Liver (tissue), 9 donors: ENCODE measurements around the gene AKNA. TPM values are rescaled to one million over a fixed set of nuclear protein-coding genes. Genes with fewer than 3 reads are reported as not detected.

ENCODE experiments used
- DNase-seq: peaks from one replicate; pipeline ENCODE4 v3.0.0-alpha.2; 2017; ENCODE audit warnings: low spot score
- H3K27ac ChIP-seq, 2 donors: one replicate each; pipeline ENCODE4 v1.7.0; 2013; ENCODE audit warnings: inconsistent platforms in 2 of 2, low read length in 2 of 2, control low read depth in 1 of 2, low read depth in 1 of 2, mild to moderate bottlenecking in 1 of 2
- H3K27me3 ChIP-seq, 4 donors: one replicate each; pipeline versions ENCODE4 v1.6.1 to v1.7.0; 2013; ENCODE audit warnings: low read length in 3 of 4, inconsistent platforms in 1 of 4, mild to moderate bottlenecking in 1 of 4, moderate library complexity in 1 of 4; ENCODE audit not compliant: control insufficient read depth in 4 of 4, insufficient read depth in 4 of 4
- H3K36me3 ChIP-seq, 4 donors: one replicate each; pipeline versions ENCODE4 v1.6.1 to v1.7.0; 2013; ENCODE audit warnings: low read length in 3 of 4, mild to moderate bottlenecking in 3 of 4, low read depth in 1 of 4, moderate library complexity in 1 of 4; ENCODE audit not compliant: control insufficient read depth in 4 of 4, insufficient read depth in 3 of 4
- H3K4me1 ChIP-seq, 4 donors: one replicate each; pipeline versions ENCODE4 v1.6.1 to v1.7.0; 2013; ENCODE audit warnings: low read length in 3 of 4, mild to moderate bottlenecking in 3 of 4, moderate library complexity in 1 of 4; ENCODE audit not compliant: control insufficient read depth in 4 of 4, insufficient read depth in 4 of 4
- H3K4me3 ChIP-seq, 3 donors: one replicate each; pipeline versions ENCODE4 v1.6.1 to v1.7.0; 2013; ENCODE audit warnings: low read length in 3 of 3, control low read depth in 1 of 3, low read depth in 1 of 3, mild to moderate bottlenecking in 1 of 3
- H3K9ac ChIP-seq, 2 donors: one replicate each; pipeline ENCODE4 v1.7.0; 2013; ENCODE audit warnings: low read length in 2 of 2, mild to moderate bottlenecking in 2 of 2, moderate library complexity in 2 of 2, control low read depth in 1 of 2, low read depth in 1 of 2
- H3K9me3 ChIP-seq, 4 donors: one replicate each; pipeline versions ENCODE4 v1.6.1 to v1.7.0; 2013; ENCODE audit warnings: low read length in 3 of 4; ENCODE audit not compliant: control insufficient read depth in 4 of 4
- ATF3 ChIP-seq: IDR thresholded peaks from 2 replicates; pipeline ENCODE4 v1.6.1; 2016; ENCODE audit warnings: antibody characterized with exemption
- CTCF ChIP-seq: fragments of 150-350 bp; IDR thresholded peaks from 2 replicates; pipeline ENCODE4 v1.5.1; 2017; ENCODE audit warnings: improper control_type of control experiment, low read depth, low read length; ENCODE audit not compliant: missing input control
- EGR1 ChIP-seq, 2 donors: IDR thresholded peaks; 2 replicates each; pipeline ENCODE4 v1.6.1; 2016 to 2018; ENCODE audit warnings: antibody characterized with exemption in 2 of 2, low read depth in 2 of 2
- FOXA1 ChIP-seq: IDR thresholded peaks from 2 replicates; pipeline ENCODE4 v1.6.1; 2016; ENCODE audit warnings: antibody characterized with exemption
- FOXA2 ChIP-seq: IDR thresholded peaks from 2 replicates; pipeline ENCODE4 v1.6.1; 2016; ENCODE audit warnings: antibody characterized with exemption
- GABPA ChIP-seq, 2 donors: IDR thresholded peaks in 1 of 2; conservative IDR thresholded peaks in 1 of 2; 2 replicates each; pipeline ENCODE4 v1.6.1; 2016; ENCODE audit warnings: antibody characterized with exemption in 2 of 2, mild to moderate bottlenecking in 1 of 2, moderate library complexity in 1 of 2
- HNF4A ChIP-seq, 2 donors: conservative IDR thresholded peaks; 2 replicates each; pipeline ENCODE4 v1.6.1; 2016; ENCODE audit warnings: antibody characterized with exemption in 2 of 2, mild to moderate bottlenecking in 2 of 2
- HNF4G ChIP-seq: IDR thresholded peaks from 2 replicates; pipeline ENCODE4 v1.6.1; 2016; ENCODE audit warnings: antibody characterized with exemption
- JUND ChIP-seq, 2 donors: IDR thresholded peaks; 2 replicates each; pipeline ENCODE4 v1.6.1; 2016; ENCODE audit warnings: antibody characterized with exemption in 2 of 2
- MAX ChIP-seq: IDR thresholded peaks from 2 replicates; pipeline ENCODE4 v1.6.1; 2016; ENCODE audit warnings: antibody characterized with exemption
- RAD21 ChIP-seq, 2 donors: IDR thresholded peaks; 2 replicates each; pipeline ENCODE4 v1.6.1; 2016; ENCODE audit warnings: antibody characterized with exemption in 2 of 2, mild to moderate bottlenecking in 2 of 2
- REST ChIP-seq: IDR thresholded peaks from 2 replicates; pipeline ENCODE4 v1.6.1; 2016; ENCODE audit warnings: antibody characterized with exemption, mild to moderate bottlenecking
- RXRA ChIP-seq, 2 donors: IDR thresholded peaks; 2 replicates each; pipeline ENCODE4 v1.6.1; 2017 to 2018; ENCODE audit warnings: antibody characterized with exemption in 2 of 2, mild to moderate bottlenecking in 1 of 2
- SP1 ChIP-seq: IDR thresholded peaks from 2 replicates; pipeline ENCODE4 v1.6.1; 2018; ENCODE audit warnings: antibody characterized with exemption, mild to moderate bottlenecking
- TAF1 ChIP-seq: conservative IDR thresholded peaks from 2 replicates; pipeline ENCODE4 v1.6.1; 2016; ENCODE audit warnings: antibody characterized with exemption, mild to moderate bottlenecking
- ZBTB33 ChIP-seq: IDR thresholded peaks from 2 replicates; pipeline ENCODE4 v1.6.1; 2016; ENCODE audit warnings: antibody characterized with exemption
- WGBS: extraction: QIAGEN DNeasy Blood & Tissue Kit; methylation state at CpG from one replicate; pipeline ENCODE4 v1.1.7; 2013; 5-methylcytosine and 5-hydroxymethylcytosine counted together
- polyA plus RNA-seq, 2 donors: library from polyadenylated mRNA; stranded (reverse) in 1 of 2; unstranded in 1 of 2; fragments of 200-250 nt in 1 of 2; fragments of >200 nt in 1 of 2; fragmentation: Nextera tagmentation in 1 of 2; extraction: Ambion mirVana in 1 of 2; gene quantifications; one replicate each; pipeline versions ENCODE4 v1.2.1 to v1.2.3, GENCODE V29; 2013 to 2015
- total RNA-seq, 2 donors: library from RNA; depleted of rRNA; stranded (reverse); fragments of >200 nt; gene quantifications; one replicate each; pipeline ENCODE4 v1.2.3, GENCODE V29; 2014
- donor health status: healthy.
- donor health status: healthy.
- donor health status: healthy.
- donor health status: healthy.
- donor health status: healthy.

The AKNA gene
- total and polyA plus RNA-seq, 4 donors = 4.2 to 31.7 (median 6.9) TPM

- Histone ChIP-seq H3K9ac (no peak overlapping the region), H3K9me3 (no peaks in the 10 kb centered on the region), H3K4me1 (peaks cover 0 to 37% (median 16%) of the 10 kb centered on the region in 4 donors), H3K4me3 (no peak overlapping the region), H3K27ac (no peak overlapping the region), H3K36me3 (peaks cover 0 to 16% (median 9%) of the 10 kb centered on the region in 4 donors), H3K27me3 (no peaks in the 10 kb centered on the region)
- 94% methylated on average over 4 of the region's 4 CpGs for WGBS
- peak; percentile 19 for DNase-seq
- TF ChIP-seq ZBTB33 = no peak
- TF ChIP-seq JUND (IDR thresholded peaks at IDR 0.05) = no peak
- no peak for TF ChIP-seq TAF1
- no peak for TF ChIP-seq FOXA2
- TF ChIP-seq REST = no peak
- no peak for TF ChIP-seq HNF4G
- no peak for TF ChIP-seq CTCF
- TF ChIP-seq ATF3 = no peak
Measured at GRCh38 chr9:114303977-114304376, 83.8 kb downstream of the AKNA start.

DNA sequence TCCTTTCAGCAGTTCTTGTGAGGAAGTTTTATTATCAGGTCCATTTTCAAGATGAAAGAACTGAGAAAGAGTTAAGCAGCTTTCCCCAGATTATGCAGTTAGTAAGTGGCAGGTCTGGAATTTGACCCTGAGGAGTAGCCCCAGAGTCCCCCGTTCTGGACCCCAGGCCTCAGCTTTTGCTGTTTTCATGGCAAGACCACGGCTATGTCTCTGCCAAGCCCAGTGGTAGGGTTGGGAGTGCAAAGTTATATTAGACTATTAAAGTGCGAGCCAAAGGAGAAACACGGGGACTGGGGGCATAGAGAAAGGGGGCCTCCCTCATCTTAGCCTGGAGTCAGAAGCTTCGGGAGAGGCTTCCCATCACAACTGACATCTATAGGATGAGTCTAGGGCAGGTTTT lies 84.2 kb downstream of the AKNA start:
- H3K4me3 ChIP-seq = no peak overlapping the region
- WGBS = 94% methylated on average over 5 of the region's 5 CpGs
- no peak for DNase-seq
- no peaks in the 10 kb centered on the region for H3K27me3 ChIP-seq
- peaks cover 0 to 35% (median 16%) of the 10 kb centered on the region in 4 donors for H3K4me1 ChIP-seq
- H3K27ac ChIP-seq = no peak overlapping the region
- peaks cover 0 to 16% (median 8%) of the 10 kb centered on the region in 4 donors for H3K36me3 ChIP-seq
- no peak overlapping the region for H3K9ac ChIP-seq
- no peaks in the 10 kb centered on the region for H3K9me3 ChIP-seq
- TF ChIP-seq CTCF (no peak), TAF1 (no peak), EGR1 (IDR thresholded peaks at IDR 0.05; ENCODE audit: low read depth in 2 of 2) (no peak), GABPA (IDR thresholded peaks at IDR 0.05 in 1 of 2, conservative IDR thresholded peaks at IDR 0.05 in 1 of 2) (no peak), JUND (IDR thresholded peaks at IDR 0.05) (no peak), FOXA1 (no peak), RAD21 (IDR thresholded peaks at IDR 0.05) (no peak), ZBTB33 (no peak), ATF3 (no peak), MAX (no peak), RXRA (IDR thresholded peaks at IDR 0.05) (no peak), HNF4A (conservative IDR thresholded peaks at IDR 0.05) (no peak), HNF4G (no peak), SP1 (no peak)
